GM10248 (cell line): ENCODE results near the gene MYO5C.

Source experiments
- CTCF ChIA-PET: fragments of 300-600 bp; sonication (Branson Sonifier 250); formaldehyde crosslinking; extraction: SDS; loops from one replicate; lab custom pipeline; 2021; ENCODE audit warnings: antibody characterized with exemption; lab: Yijun Ruan, JAX
- POLR2A ChIA-PET: fragments of 350-650 bp; sonication (Branson Sonifier 250); formaldehyde crosslinking; extraction: SDS; loops from one replicate; lab custom pipeline; 2020; ENCODE audit warnings: antibody characterized with exemption; lab: Yijun Ruan, JAX
- DNase-seq: peaks from one replicate; pipeline ENCODE4 v3.0.0; 2012; ENCODE audit errors: extremely low spot score
- TF ChIP-seq, protein P1 (sequence below): IDR thresholded peaks from 2 replicates; pipeline ENCODE4 v1.5.1; 2012; ENCODE audit warnings: mild to moderate bottlenecking, low read depth; ENCODE audit errors: extremely low read depth, missing control alignments, control extremely low read depth

Gene MYO5C

DNA sequence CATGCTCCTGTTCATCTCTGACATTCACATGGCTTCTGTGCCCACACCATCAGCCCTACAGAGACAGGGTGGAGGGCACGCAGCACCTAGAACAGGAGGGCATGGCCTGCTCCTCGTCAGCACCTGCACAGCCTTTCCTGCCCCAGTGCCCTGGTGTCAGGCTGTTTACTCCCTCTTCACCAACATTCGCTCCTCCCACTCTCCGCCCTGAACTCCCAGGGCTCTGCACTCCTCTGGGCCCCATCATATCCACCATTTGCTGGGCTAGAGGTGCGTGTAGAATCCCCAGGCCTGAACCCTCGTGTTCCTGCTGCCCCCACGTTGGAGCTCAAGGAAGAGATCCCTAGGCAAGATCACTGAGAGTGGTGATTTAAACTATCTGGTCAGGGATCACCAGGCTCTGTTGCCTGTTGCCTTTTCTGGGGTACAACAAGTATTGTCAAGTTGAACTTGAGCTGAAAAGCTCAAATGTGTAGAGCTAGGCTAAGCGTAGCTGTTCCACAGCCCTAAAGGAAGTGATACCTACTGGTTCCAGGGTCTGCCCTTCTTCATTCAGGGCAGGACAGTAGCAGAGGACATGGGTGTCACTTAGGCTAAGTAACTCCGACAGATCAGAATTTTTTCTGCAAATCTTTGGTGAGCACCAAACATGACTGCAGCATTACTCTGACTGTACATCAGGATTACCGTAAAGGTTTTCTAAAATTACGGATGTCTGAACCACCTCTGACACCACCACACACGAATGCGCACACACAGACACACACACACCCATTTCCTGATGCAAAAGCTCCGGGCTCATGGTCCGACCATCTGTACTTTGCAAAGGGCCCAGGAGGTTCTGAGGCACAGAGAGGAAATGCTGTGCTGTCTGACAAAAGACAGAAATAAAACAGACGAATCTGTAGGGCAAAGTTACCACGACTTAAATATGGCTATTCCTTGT is 60.7 kb downstream of the MYO5C start:
- TF ChIP-seq, protein P1, sequence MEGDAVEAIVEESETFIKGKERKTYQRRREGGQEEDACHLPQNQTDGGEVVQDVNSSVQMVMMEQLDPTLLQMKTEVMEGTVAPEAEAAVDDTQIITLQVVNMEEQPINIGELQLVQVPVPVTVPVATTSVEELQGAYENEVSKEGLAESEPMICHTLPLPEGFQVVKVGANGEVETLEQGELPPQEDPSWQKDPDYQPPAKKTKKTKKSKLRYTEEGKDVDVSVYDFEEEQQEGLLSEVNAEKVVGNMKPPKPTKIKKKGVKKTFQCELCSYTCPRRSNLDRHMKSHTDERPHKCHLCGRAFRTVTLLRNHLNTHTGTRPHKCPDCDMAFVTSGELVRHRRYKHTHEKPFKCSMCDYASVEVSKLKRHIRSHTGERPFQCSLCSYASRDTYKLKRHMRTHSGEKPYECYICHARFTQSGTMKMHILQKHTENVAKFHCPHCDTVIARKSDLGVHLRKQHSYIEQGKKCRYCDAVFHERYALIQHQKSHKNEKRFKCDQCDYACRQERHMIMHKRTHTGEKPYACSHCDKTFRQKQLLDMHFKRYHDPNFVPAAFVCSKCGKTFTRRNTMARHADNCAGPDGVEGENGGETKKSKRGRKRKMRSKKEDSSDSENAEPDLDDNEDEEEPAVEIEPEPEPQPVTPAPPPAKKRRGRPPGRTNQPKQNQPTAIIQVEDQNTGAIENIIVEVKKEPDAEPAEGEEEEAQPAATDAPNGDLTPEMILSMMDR = no peak
- DNase-seq = peak; percentile 43
- POLR2A ChIA-PET = no interaction called here
- CTCF ChIA-PET = interaction anchor here (0.6 to 9.7 kb wide), 11 partner anchors 8 to 585 kb away, joined by 3 to 82 read pairs (median 4); no protein-coding TSS in a partner anchor

DNA sequence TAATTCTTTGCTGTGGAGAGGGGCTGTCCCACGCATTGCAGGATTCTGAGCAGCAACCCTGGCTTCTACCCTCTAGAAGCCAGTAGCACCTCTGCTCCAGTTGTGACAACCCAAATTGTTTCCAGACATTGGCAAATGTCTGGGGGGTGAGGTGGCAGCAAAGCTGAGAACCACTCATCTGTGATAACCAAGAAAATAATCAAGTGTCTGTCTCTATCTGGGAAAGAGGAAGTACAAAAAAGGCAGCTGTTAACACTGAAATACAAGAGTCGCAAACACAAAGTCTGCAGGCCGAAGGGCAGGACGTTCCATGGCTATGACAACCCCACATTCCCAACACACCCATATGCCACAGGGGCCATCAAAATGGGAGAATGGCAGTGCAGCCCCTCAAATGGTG is 62.2 kb downstream of the MYO5C start:
- CTCF ChIA-PET = interaction anchor here (0.7 to 9.7 kb wide), 7 partner anchors 7 to 57 kb away, joined by 3 to 82 read pairs (median 4); no protein-coding TSS in a partner anchor
- POLR2A ChIA-PET = no interaction called here
- TF ChIP-seq, protein P1 = no peak
- DNase-seq = peak; percentile 37

DNA sequence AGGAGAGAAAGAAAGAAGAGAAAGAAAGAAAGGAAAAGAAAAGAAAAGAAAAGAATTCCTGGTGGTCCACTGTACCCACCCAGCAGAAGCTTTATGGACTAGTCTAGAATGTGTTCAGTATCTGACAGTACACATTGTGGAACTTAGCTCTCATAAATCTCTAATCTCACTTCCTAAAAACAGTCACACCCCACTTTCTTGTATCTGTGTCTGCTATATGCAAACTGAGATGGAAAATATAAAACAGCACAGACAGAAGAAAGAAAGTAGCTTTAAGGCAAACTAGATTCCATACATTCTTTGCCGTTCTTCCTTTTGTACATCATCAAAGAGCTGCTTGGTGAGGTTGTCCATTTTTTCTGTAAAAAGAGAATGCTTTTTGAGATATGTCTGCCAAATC is 63.3 kb downstream of the MYO5C start:
- POLR2A ChIA-PET = interaction anchor here (0.5 kb wide), 1 partner anchor 491 kb away, joined by 5 read pairs; no protein-coding TSS in a partner anchor
- CTCF ChIA-PET = interaction anchor here (2.3 kb wide), 1 partner anchor 24 kb away, joined by 11 read pairs; no protein-coding TSS in a partner anchor

DNA sequence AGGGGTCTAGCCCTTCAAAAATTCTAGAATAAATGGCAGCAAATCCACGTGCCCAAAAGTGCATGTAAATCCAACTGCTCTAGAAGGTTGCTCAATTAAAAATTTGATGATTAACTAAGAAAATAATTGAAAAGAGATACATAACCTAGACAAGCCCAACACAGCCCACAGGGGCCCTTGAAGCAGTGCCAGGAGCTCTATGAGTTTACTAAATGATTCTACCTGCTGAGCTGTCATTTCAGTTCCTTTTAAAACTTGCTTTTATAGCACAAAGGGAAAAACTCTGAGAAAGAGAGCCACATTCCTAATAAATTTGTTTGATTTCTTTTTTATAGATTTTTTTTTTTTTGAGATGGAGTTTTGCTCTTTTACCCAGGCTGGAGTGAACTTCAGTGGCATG is 65.5 kb downstream of the MYO5C start:
- POLR2A ChIA-PET = interaction anchor here (0.6 kb wide), 1 partner anchor 27 kb away, joined by 5 read pairs; no protein-coding TSS in a partner anchor
- DNase-seq = no peak
- CTCF ChIA-PET = interaction anchor here (0.9 to 7.4 kb wide), 9 partner anchors 8 to 90 kb away, joined by 3 to 82 read pairs (median 4); no protein-coding TSS in a partner anchor
- TF ChIP-seq, protein P1 = no peak

More for the DNA sequence above, 63.3 kb downstream of the MYO5C start:
- TF ChIP-seq, protein P1 = no peak
- DNase-seq = peak; percentile 66

DNA sequence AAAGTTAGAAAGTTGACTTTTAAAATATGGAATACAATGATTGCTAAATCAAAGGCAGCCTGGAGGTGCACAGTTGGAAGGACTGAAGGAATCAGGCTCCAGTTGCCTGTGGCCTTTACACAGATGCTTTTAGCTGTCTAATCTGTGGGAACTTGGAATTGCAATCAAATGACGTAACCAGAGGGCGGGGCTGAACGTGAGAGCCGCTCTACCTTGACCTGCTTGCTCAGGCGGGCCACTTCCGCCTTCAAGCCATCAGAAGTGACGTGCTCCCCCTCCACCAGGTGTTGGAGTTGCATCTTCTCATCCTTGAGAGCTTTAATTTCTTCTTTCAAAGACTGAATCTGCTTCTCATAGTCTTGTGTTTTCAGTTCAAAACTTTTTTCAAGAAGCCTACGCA is 66.7 kb downstream of the MYO5C start:
- DNase-seq = peak; percentile 52
- ChIA-PET POLR2A (no interaction called here), CTCF (interaction anchor here (1.2 to 7.4 kb wide), 7 partner anchors 9 to 579 kb away, joined by 3 to 82 read pairs (median 9); no protein-coding TSS in a partner anchor)
- TF ChIP-seq, protein P1 = no peak

DNA sequence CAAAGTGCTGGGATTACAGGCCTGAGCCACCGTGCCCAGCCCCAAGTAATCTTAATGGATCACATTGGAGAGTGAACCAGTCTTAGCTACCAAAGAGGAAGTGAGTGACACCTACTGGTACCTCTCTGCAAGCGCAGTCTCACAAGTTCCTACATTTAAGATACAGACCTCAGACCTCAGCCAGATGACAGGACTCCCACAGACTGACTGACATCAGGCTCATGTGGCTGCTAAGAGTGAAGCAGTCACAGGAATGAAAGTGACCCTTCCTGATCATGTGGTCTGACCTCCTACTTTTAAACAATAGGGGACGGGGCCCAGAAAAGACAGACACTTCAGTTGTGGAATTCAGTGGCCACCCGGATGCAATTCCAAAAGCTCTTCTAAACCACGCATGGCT is 68.1 kb downstream of the MYO5C start:
- DNase-seq = peak; percentile 79
- CTCF ChIA-PET = interaction anchor here (0.6 to 7.4 kb wide), 53 partner anchors 10 to 681 kb away, joined by 3 to 82 read pairs (median 4); partner anchors contain the start of genes GNB5, LEO1, MAPK6 and TMOD3
- TF ChIP-seq, protein P1 = peak; percentile 83
- POLR2A ChIA-PET = interaction anchor here (0.7 kb wide), 1 partner anchor 610 kb away, joined by 3 read pairs; no protein-coding TSS in a partner anchor
